K562 (cell line): ENCODE measurements around the gene SOWAHB. TPM values are rescaled to one million over a fixed set of nuclear protein-coding genes. Genes with fewer than 3 reads are reported as not detected.

ENCODE experiments used
- ATAC-seq: fragments of 200-7000 bp; cut with Tn5 transposase; 3 replicates; pipeline ENCODE4 v1.9.1; 2020; ENCODE audit warnings: moderate library complexity
- BruUV-seq: library from RNA; stranded (reverse); fragments of 400-500 nt; replicated peaks from 2 replicates; lab custom pipeline; 2021; lab: Mats Ljungman, UMichigan
- CTCF ChIA-PET: fragments of 300-600 bp; formaldehyde crosslinking; extraction: SDS; loops from one replicate; lab custom pipeline; 2021; ENCODE audit warnings: low intra/inter-chr PET ratio; lab: Yijun Ruan, JAX
- POLR2A ChIA-PET: fragments of 300-600, 350-650 bp; sonication (Branson Sonifier 250); formaldehyde crosslinking; extraction: SDS; loops from one replicate; lab custom pipeline; 2021; ENCODE audit warnings: antibody characterized with exemption, inconsistent platforms; lab: Yijun Ruan, JAX
- DNase-seq, 4 experiments: peaks; one replicate each; pipeline versions ENCODE4 v3.0.0 to v3.0.0-alpha.2; 2011 to 2018; ENCODE audit warnings: low spot score in 3 of 4, mixed read lengths in 3 of 4; ENCODE audit errors: extremely low read depth in 1 of 4
- FAIRE-seq: peaks from 2 replicates; lab custom pipeline; 2011; peaks lifted over from hg19 to GRCh38; lab: Jason Lieb, UNC
- H2AFZ ChIP-seq: 2 replicates; pipeline ENCODE4 v1.6.0; 2011; ENCODE audit warnings: low read depth, low read length, control low read depth, inconsistent platforms
- H3K27ac ChIP-seq: fragments of 200-600 bp; 3 replicates; pipeline ENCODE4 v1.8.0; 2011; ENCODE audit warnings: low read depth, mild to moderate bottlenecking, control low read depth, inconsistent platforms, low read length, moderate library complexity, mixed read lengths; ENCODE audit errors: extremely low read depth
- H3K27me3 ChIP-seq, 2 experiments: fragments of 300-600 bp in 1 of 2; 2 replicates in 1 of 2; 3 replicates in 1 of 2; pipeline versions ENCODE4 v1.6.0 to v1.8.0; 2011; ENCODE audit warnings: inconsistent platforms in 2 of 2, low read length in 2 of 2, mild to moderate bottlenecking in 1 of 2, mixed read lengths in 1 of 2, moderate library complexity in 1 of 2; ENCODE audit not compliant: control insufficient read depth in 2 of 2, insufficient read depth in 2 of 2
- H3K36me3 ChIP-seq: fragments of 300-600 bp; 3 replicates; pipeline ENCODE4 v1.8.0; 2011; ENCODE audit warnings: mild to moderate bottlenecking, low read length, inconsistent platforms; ENCODE audit not compliant: control insufficient read depth, insufficient read depth
- H3K4me1 ChIP-seq, 2 experiments: fragments of 200-600 bp in 1 of 2; replicated peaks in 1 of 2; 2 replicates in 1 of 2; 3 replicates in 1 of 2; pipeline versions ENCODE4 v1.5.1 to v1.8.0; 2011; ENCODE audit warnings: inconsistent platforms in 2 of 2, low read length in 2 of 2, mild to moderate bottlenecking in 1 of 2, mixed read lengths in 1 of 2, moderate library complexity in 1 of 2; ENCODE audit not compliant: control insufficient read depth in 2 of 2, insufficient read depth in 2 of 2
- H3K4me2 ChIP-seq: 2 replicates; pipeline ENCODE4 v1.6.1; 2011; ENCODE audit warnings: low read length, control low read depth, inconsistent platforms, mixed read lengths; ENCODE audit not compliant: insufficient read depth
- H3K4me3 ChIP-seq: fragments of 200-600 bp; sonication (generic), shearing (Covaris generic); 2 replicates; pipeline ENCODE4 v1.5.1; 2016; ENCODE audit warnings: control low read depth, inconsistent platforms
- H3K79me2 ChIP-seq: fragments of 200-600 bp; 3 replicates; pipeline ENCODE4 v1.8.0; 2011; ENCODE audit warnings: low read length, inconsistent platforms; ENCODE audit not compliant: control insufficient read depth, insufficient read depth
- H3K9ac ChIP-seq, 2 experiments: 2 replicates each; pipeline versions ENCODE4 v1.6.0 to v1.6.1; 2011; ENCODE audit warnings: low read depth in 2 of 2, low read length in 2 of 2, control low read depth in 1 of 2, inconsistent platforms in 1 of 2, mild to moderate bottlenecking in 1 of 2, mixed read lengths in 1 of 2; ENCODE audit not compliant: insufficient read depth in 1 of 2
- H3K9me1 ChIP-seq: one replicate; pipeline ENCODE4 v1.6.0; 2011; ENCODE audit warnings: inconsistent platforms, mild to moderate bottlenecking, low read length, moderate library complexity; ENCODE audit not compliant: control insufficient read depth, insufficient read depth
- H3K9me3 ChIP-seq: replicated peaks from 2 replicates; pipeline ENCODE4 v1.5.1; 2011; ENCODE audit warnings: low read depth, low read length, inconsistent platforms; ENCODE audit not compliant: control insufficient read depth, insufficient read depth
- H4K20me1 ChIP-seq: replicated peaks from 2 replicates; pipeline ENCODE4 v1.6.1; 2011; ENCODE audit warnings: low read length, inconsistent platforms, mixed read lengths; ENCODE audit not compliant: control insufficient read depth, insufficient read depth
- ARHGAP35 ChIP-seq: fragments of 450-650 bp; IDR thresholded peaks from 2 replicates; pipeline ENCODE4 v1.6.1; 2018; ENCODE audit not compliant: partially characterized antibody
- CBFA2T2 ChIP-seq: fragments of 450-650 bp; conservative IDR thresholded peaks from 2 replicates; pipeline ENCODE4 v1.6.1; 2017; ENCODE audit warnings: mild to moderate bottlenecking
- DACH1 ChIP-seq: fragments of 450-650 bp; IDR thresholded peaks from 2 replicates; pipeline ENCODE4 v1.6.1; 2018; ENCODE audit not compliant: partially characterized antibody
- HNRNPLL ChIP-seq: fragments of 200-400 bp; formaldehyde crosslinking; IDR thresholded peaks from 2 replicates; pipeline ENCODE4 v1.6.1; 2017; ENCODE audit warnings: low read length, low read depth, mild to moderate bottlenecking; ENCODE audit not compliant: poor library complexity, severe bottlenecking
- HSF4 ChIP-seq: fragments of 250-450 bp; sonication (Bioruptor Pico); IDR thresholded peaks from 2 replicates; pipeline ENCODE4 v2.1.2; 2022; ENCODE audit warnings: mild to moderate bottlenecking, moderate library complexity, borderline replicate concordance
- NFRKB ChIP-seq: fragments of 450-650 bp; IDR thresholded peaks from 2 replicates; pipeline ENCODE4 v1.6.1; 2016; ENCODE audit warnings: low read depth
- PHB ChIP-seq: fragments of 250-450 bp; sonication (Bioruptor Pico); IDR thresholded peaks from 2 replicates; pipeline ENCODE4 v1.5.0; 2021
- THAP12 ChIP-seq: fragments of 250-450 bp; sonication (Bioruptor Pico); IDR thresholded peaks from 2 replicates; pipeline ENCODE4 v1.9.0; 2021; ENCODE audit warnings: mild to moderate bottlenecking, inconsistent platforms
- WHSC1 ChIP-seq: IDR thresholded peaks from one replicate; pipeline ENCODE4 v1.6.1; 2012; ENCODE audit warnings: low read length, control low read depth, inconsistent platforms
- ZBTB8A ChIP-seq: fragments of 450-650 bp; IDR thresholded peaks from 2 replicates; pipeline ENCODE4 v1.6.1; 2018; ENCODE audit warnings: mild to moderate bottlenecking, moderate library complexity; ENCODE audit not compliant: partially characterized antibody
- WGBS: fragments of 100-300 bp; shearing (Covaris generic); methylation state at CpG from one replicate; pipeline ENCODE4 v1.1.6; 2016; ENCODE audit warnings: low coverage, mixed read lengths; ENCODE audit not compliant: insufficient coverage; ENCODE audit errors: missing lambda C conversion rate; 5-methylcytosine and 5-hydroxymethylcytosine counted together
- in situ Hi-C: fragments of 300-500 bp; cut with MboI; formaldehyde crosslinking; loops from 4 replicates; pipeline ENCODE4 v1.15.0; 2018; ENCODE audit warnings: inconsistent platforms, mixed read lengths
- intact Hi-C: fragments of 100-400 bp; cut with micrococcal nuclease; formaldehyde crosslinking; loops from 2 replicates; pipeline ENCODE4 v1.14.2; 2022
- polyA plus RNA-seq, 8 experiments: library from polyadenylated mRNA; depleted of rRNA in 4 of 8; stranded (reverse) in 5 of 8; unstranded in 3 of 8; fragments of >200 nt; fragmentation: Nextera tagmentation in 2 of 8; fragmentation: Illumina TruSeq in 1 of 8; extraction: Ambion mirVana in 2 of 8; extraction: Trizol in 1 of 8; gene quantifications; 2 replicates each; pipeline versions ENCODE4 v1.2.1 to v1.2.3, GENCODE V29; 2011 to 2014; ENCODE audit warnings: inconsistent platforms in 1 of 8, missing spikeins in 1 of 8
- total RNA-seq, 7 experiments: library from RNA; depleted of rRNA in 6 of 7; stranded (reverse); fragments of >200 nt in 6 of 7; fragmentation: Illumina TruSeq in 2 of 7; extraction: Trizol in 2 of 7; gene quantifications; 2 replicates each; pipeline versions ENCODE4 v1.2.1 to v1.2.3, GENCODE V29; 2011 to 2021; ENCODE audit warnings: low replicate concordance in 1 of 7
- TF ChIP-seq, protein P1 (sequence below), 2 experiments: fragments of 450-650 bp; IDR thresholded peaks; 2 replicates each; pipeline ENCODE4 v1.6.1; 2016
- TF ChIP-seq, protein P2 (sequence below), 2 experiments: fragments of 200-800 bp in 1 of 2; sonication (Bioruptor generic) in 1 of 2; sonication (generic) in 1 of 2; formaldehyde crosslinking in 1 of 2; IDR thresholded peaks in 1 of 2; conservative IDR thresholded peaks in 1 of 2; 2 replicates each; pipeline versions ENCODE4 v1.5.0 to v1.6.1; 2016 to 2020; ENCODE audit warnings: missing compliant biosample characterization in 1 of 2, missing genetic modification characterization in 1 of 2, missing genetic modification reagents in 1 of 2
- TF ChIP-seq, protein P3 (sequence below): fragments of 250-450 bp; sonication (Bioruptor Pico); IDR thresholded peaks from 2 replicates; pipeline ENCODE4 v1.5.0; 2021; ENCODE audit warnings: mild to moderate bottlenecking, borderline replicate concordance

SOWAHB gene
- total and polyA plus RNA-seq, 9 of the 15 experiments (the other 6 are each of a cell fraction or from before 2014, with no cell fraction given) = not detected

- TF ChIP-seq PHB = no peak
- TF ChIP-seq DACH1 = no peak
- TF ChIP-seq NFRKB = no peak
Measured at GRCh38 chr4:76920715-76921114, 22.8 kb upstream of the SOWAHB start (continued).

- Histone ChIP-seq H3K4me1 (no peaks in the 10 kb centered on the region), H3K36me3 (no peaks in the 10 kb centered on the region), H3K4me2 (no peak overlapping the region), H3K9ac (no peak overlapping the region), H3K9me1 (no peaks in the 10 kb centered on the region), H3K4me3 (no peak overlapping the region), H3K27ac (no peak overlapping the region), H4K20me1 (no peaks in the 10 kb centered on the region), H3K9me3 (no peaks in the 10 kb centered on the region), H3K79me2 (no peaks in the 10 kb centered on the region), H3K27me3 (no peaks in the 10 kb centered on the region; a peak in 1 of 5 replicates), H2AFZ (no peak overlapping the region)
- ChIA-PET CTCF (no interaction called here), POLR2A (interaction anchor here (0.6 to 0.7 kb wide), 2 partner anchors 118 to 1680 kb away, joined by 3 read pairs; no protein-coding TSS in a partner anchor)
- ATAC-seq (no peak), DNase-seq (no peak), FAIRE-seq (no peak)
- WGBS = 5% methylated on average over 1 of the region's 1 CpG
- no TSS peak for BruUV-seq
- intact Hi-C loops = no loop called here
- in situ Hi-C loops = no loop called here
- no peak for TF ChIP-seq THAP12 (CRISPR knock-in tag)
- no peak for TF ChIP-seq ARHGAP35
- TF ChIP-seq ZBTB8A = no peak
- TF ChIP-seq, protein P1, sequence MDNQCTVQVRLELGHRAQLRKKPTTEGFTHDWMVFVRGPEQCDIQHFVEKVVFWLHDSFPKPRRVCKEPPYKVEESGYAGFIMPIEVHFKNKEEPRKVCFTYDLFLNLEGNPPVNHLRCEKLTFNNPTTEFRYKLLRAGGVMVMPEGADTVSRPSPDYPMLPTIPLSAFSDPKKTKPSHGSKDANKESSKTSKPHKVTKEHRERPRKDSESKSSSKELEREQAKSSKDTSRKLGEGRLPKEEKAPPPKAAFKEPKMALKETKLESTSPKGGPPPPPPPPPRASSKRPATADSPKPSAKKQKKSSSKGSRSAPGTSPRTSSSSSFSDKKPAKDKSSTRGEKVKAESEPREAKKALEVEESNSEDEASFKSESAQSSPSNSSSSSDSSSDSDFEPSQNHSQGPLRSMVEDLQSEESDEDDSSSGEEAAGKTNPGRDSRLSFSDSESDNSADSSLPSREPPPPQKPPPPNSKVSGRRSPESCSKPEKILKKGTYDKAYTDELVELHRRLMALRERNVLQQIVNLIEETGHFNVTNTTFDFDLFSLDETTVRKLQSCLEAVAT (IDR thresholded peaks at IDR 0.05) = no peak
- TF ChIP-seq WHSC1 = no peak
- TF ChIP-seq HSF4 (CRISPR knock-in tag) = no peak
- TF ChIP-seq CBFA2T2 = no peak
- TF ChIP-seq, protein P2, sequence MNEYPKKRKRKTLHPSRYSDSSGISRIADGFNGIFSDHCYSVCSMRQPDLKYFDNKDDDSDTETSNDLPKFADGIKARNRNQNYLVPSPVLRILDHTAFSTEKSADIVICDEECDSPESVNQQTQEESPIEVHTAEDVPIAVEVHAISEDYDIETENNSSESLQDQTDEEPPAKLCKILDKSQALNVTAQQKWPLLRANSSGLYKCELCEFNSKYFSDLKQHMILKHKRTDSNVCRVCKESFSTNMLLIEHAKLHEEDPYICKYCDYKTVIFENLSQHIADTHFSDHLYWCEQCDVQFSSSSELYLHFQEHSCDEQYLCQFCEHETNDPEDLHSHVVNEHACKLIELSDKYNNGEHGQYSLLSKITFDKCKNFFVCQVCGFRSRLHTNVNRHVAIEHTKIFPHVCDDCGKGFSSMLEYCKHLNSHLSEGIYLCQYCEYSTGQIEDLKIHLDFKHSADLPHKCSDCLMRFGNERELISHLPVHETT (CRISPR knock-in tag; conservative IDR thresholded peaks at IDR 0.05 in 1 of 2, IDR thresholded peaks at IDR 0.05 in 1 of 2) = no peak
- TF ChIP-seq, protein P3, sequence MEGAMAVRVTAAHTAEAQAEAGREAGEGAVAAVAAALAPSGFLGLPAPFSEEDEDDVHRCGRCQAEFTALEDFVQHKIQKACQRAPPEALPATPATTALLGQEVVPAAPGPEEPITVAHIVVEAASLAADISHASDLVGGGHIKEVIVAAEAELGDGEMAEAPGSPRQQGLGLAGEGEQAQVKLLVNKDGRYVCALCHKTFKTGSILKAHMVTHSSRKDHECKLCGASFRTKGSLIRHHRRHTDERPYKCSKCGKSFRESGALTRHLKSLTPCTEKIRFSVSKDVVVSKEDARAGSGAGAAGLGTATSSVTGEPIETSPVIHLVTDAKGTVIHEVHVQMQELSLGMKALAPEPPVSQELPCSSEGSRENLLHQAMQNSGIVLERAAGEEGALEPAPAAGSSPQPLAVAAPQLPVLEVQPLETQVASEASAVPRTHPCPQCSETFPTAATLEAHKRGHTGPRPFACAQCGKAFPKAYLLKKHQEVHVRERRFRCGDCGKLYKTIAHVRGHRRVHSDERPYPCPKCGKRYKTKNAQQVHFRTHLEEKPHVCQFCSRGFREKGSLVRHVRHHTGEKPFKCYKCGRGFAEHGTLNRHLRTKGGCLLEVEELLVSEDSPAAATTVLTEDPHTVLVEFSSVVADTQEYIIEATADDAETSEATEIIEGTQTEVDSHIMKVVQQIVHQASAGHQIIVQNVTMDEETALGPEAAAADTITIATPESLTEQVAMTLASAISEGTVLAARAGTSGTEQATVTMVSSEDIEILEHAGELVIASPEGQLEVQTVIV (CRISPR knock-in tag) = no peak
- no peak for TF ChIP-seq HNRNPLL
Measured at GRCh38 chr4:76909711-76910110, 11.8 kb upstream of the SOWAHB start.
